GM18951 (cell line): Measurements from ENCODE around the gene KCNC2.
"Not testable (repeated sequence)": the region's sequence is repeated elsewhere in the genome, so short reads cannot be mapped to it uniquely, and the experiment has no call there.

Experiments used
- POLR2A ChIP-seq: IDR thresholded peaks from 4 replicates; pipeline ENCODE4 v1.6.1; 2011; ENCODE audit warnings: mild to moderate bottlenecking; ENCODE audit not compliant: insufficient read length, insufficient read depth; ENCODE audit errors: extremely low read depth
- in situ Hi-C: fragments of 300-500 bp; cut with MboI; formaldehyde crosslinking; loops from one replicate; pipeline ENCODE4 v1.12.0; 2022; ENCODE audit warnings: low sequenced_read_pairs, mixed read lengths, inconsistent platforms; ENCODE audit not compliant: unreplicated experiment

KCNC2 gene

GRCh38 chr12:75192196-75192595, 17.4 kb downstream of the KCNC2 start:
- TF ChIP-seq POLR2A = no peak
- in situ Hi-C loops = no loop called here

- in situ Hi-C loops = no loop called here
- TF ChIP-seq POLR2A = no peak
Measured at GRCh38 chr12:75190846-75191245, 18.8 kb downstream of the KCNC2 start.

GRCh38 chr12:75185881-75186280, 23.8 kb downstream of the KCNC2 start:
- in situ Hi-C loops = not testable (repeated sequence)

- TF ChIP-seq POLR2A = no peak
- in situ Hi-C loops = no loop called here
Measured at GRCh38 chr12:75184516-75184915, 25.1 kb downstream of the KCNC2 start.

- no peak for TF ChIP-seq POLR2A
- in situ Hi-C loops = no loop called here
Measured at GRCh38 chr12:75183967-75184366, 25.7 kb downstream of the KCNC2 start.

GRCh38 chr12:75177997-75178396, 31.6 kb downstream of the KCNC2 start:
- TF ChIP-seq POLR2A = no peak
- in situ Hi-C loops = no loop called here

- no peak for TF ChIP-seq POLR2A
- in situ Hi-C loops = no loop called here
Measured at GRCh38 chr12:75172611-75173010, 37.0 kb downstream of the KCNC2 start.

- in situ Hi-C loops = no loop called here
- no peak for TF ChIP-seq POLR2A
Measured at GRCh38 chr12:75170640-75171185, 38.9 kb downstream of the KCNC2 start.

GRCh38 chr12:75162845-75163244, 46.8 kb downstream of the KCNC2 start:
- no peak for TF ChIP-seq POLR2A
- in situ Hi-C loops = no loop called here

- TF ChIP-seq POLR2A = no peak
- in situ Hi-C loops = no loop called here
Measured at GRCh38 chr12:75161488-75161887, 48.2 kb downstream of the KCNC2 start.

GRCh38 chr12:75157385-75157784, 52.3 kb downstream of the KCNC2 start:
- TF ChIP-seq POLR2A = no peak
- in situ Hi-C loops = no loop called here

- TF ChIP-seq POLR2A = no peak
- in situ Hi-C loops = no loop called here
Measured at GRCh38 chr12:75155962-75156361, 53.7 kb downstream of the KCNC2 start.

- in situ Hi-C loops = no loop called here
- TF ChIP-seq POLR2A = no peak
Measured at GRCh38 chr12:75154388-75154787, 55.3 kb downstream of the KCNC2 start.

GRCh38 chr12:75139196-75139595, 70.4 kb downstream of the KCNC2 start:
- in situ Hi-C loops = no loop called here
- TF ChIP-seq POLR2A = no peak

GRCh38 chr12:75137896-75138295, 71.7 kb downstream of the KCNC2 start:
- TF ChIP-seq POLR2A = no peak
- in situ Hi-C loops = no loop called here
